GM18870 (cell line): ENCODE measurements around the gene SLC4A2.

Source experiments
- ATAC-seq: cut with Tn5 transposase; IDR thresholded peaks from one replicate; pipeline ENCODE4 v1.9.1; 2021; ENCODE audit warnings: moderate library complexity; ENCODE audit not compliant: unreplicated experiment

SLC4A2 gene

GRCh38 chr7:151124899-151125399 lies 65.6 kb downstream of the SLC4A2 start:
- no peak for ATAC-seq

DNA sequence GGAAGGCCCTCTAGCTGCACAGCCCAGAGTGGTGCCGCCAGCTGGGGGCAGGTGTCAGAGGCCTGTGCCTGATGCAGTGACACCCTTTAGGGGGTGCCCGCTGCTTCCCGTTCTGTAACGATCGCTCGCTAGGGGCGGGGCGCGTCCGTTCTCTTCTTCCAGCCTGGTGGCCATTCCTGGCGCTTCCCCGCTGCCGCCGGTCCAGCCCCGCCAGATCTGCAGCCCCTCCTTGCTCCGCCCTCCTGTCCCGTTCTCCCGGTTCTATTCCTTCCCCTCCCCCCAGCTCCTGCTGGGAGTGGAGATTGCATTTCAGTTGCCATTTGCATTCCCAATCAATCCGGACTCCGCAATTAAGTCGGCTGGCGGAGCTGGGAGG lies 66.1 kb downstream of the SLC4A2 start:
- no peak for ATAC-seq

- ATAC-seq: no peak
Measured at GRCh38 chr7:151125846-151126481, 66.6 kb downstream of the SLC4A2 start.
